ENCODE data around the gene SPATA32. TPM values are rescaled to one million over a fixed set of nuclear protein-coding genes. Genes with fewer than 3 reads are reported as not detected.

The SPATA32 gene
- total and polyA plus RNA-seq, 2 experiments from 2014 or later, result not detected

GRCh38 chr17:45240905-45241327 lies 21.0 kb downstream of the SPATA32 start:
- peak overlapping the region; percentile 99 for H3K4me2 ChIP-seq
- H3K4me3 ChIP-seq, result peak overlapping the region; percentile 90
- ATAC-seq, result peak; percentile 18
- H2AFZ ChIP-seq, result peak overlapping the region; percentile 89
- H3K27me3 ChIP-seq (ENCODE audit: insufficient read depth), result peaks cover 43% of the 10 kb centered on the region
- Mint-ChIP-seq H3K27ac (no peak overlapping the region), H3K4me3 (peak overlapping the region; percentile 76), H3K9me3 (no peaks in the 10 kb centered on the region; the same call in 2 of the 3 replicates), H3K27me3 (ENCODE audit: insufficient read depth, low read depth, poor library complexity) (peaks cover 44% of the 10 kb centered on the region), H3K4me1 (peaks cover 18% of the 10 kb centered on the region), H3K36me3 (ENCODE audit: low read depth) (no peaks in the 10 kb centered on the region; the same call in 2 of the 3 replicates)
- H4K20me1 ChIP-seq (replicated peaks; ENCODE audit: insufficient read depth), result no peaks in the 10 kb centered on the region
- peaks cover 15% of the 10 kb centered on the region for H3K4me1 ChIP-seq (ENCODE audit: insufficient read depth)
- H3K79me2 ChIP-seq (replicated peaks; ENCODE audit: insufficient read depth), result no peaks in the 10 kb centered on the region
- H3F3A ChIP-seq (replicated peaks; ENCODE audit: low read depth), result peaks cover 19% of the 10 kb centered on the region; the same call in 1 of the 2 replicates
- no peak overlapping the region for H3K27ac ChIP-seq (ENCODE audit: low read depth)
- TF ChIP-seq ZNF331 (CRISPR knock-in tag; IDR thresholded peaks at IDR 0.05; ENCODE audit: low read depth) (no peak), EZH2 (IDR thresholded peaks at IDR 0.05; ENCODE audit: low read depth, unreplicated experiment) (no peak), ETS1 (IDR thresholded peaks at IDR 0.05) (no peak)
- H3K36me3 ChIP-seq (ENCODE audit: insufficient read depth), result no peaks in the 10 kb centered on the region
- DNase-seq (ENCODE audit: low spot score), result peak; percentile 51
- no peaks in the 10 kb centered on the region for H3K9me2 ChIP-seq (ENCODE audit: insufficient read depth)

GRCh38 chr17:45238155-45238774 lies 23.6 kb downstream of the SPATA32 start:
- no peak overlapping the region for H3K4me3 ChIP-seq
- H3K27ac ChIP-seq (ENCODE audit: low read depth), result no peak overlapping the region
- H3K79me2 ChIP-seq (replicated peaks; ENCODE audit: insufficient read depth), result no peaks in the 10 kb centered on the region
- peaks cover 50% of the 10 kb centered on the region for H3K27me3 ChIP-seq (ENCODE audit: insufficient read depth)
- H2AFZ ChIP-seq, result no peak overlapping the region
- H3F3A ChIP-seq (replicated peaks; ENCODE audit: low read depth), result peaks cover 19% of the 10 kb centered on the region; the same call in 1 of the 2 replicates
- ATAC-seq (no peak), DNase-seq (ENCODE audit: low spot score) (no peak)
- no peak overlapping the region for H3K4me3 Mint-ChIP-seq
- H3K9me3 Mint-ChIP-seq, result no peaks in the 10 kb centered on the region; the same call in 2 of the 3 replicates
- H3K36me3 ChIP-seq (ENCODE audit: insufficient read depth), result no peaks in the 10 kb centered on the region
- no peak overlapping the region for H3K27ac Mint-ChIP-seq
- H3K4me1 Mint-ChIP-seq, result peaks cover 27% of the 10 kb centered on the region
- peaks cover 15% of the 10 kb centered on the region for H3K4me1 ChIP-seq (ENCODE audit: insufficient read depth)
- H4K20me1 ChIP-seq (replicated peaks; ENCODE audit: insufficient read depth), result no peaks in the 10 kb centered on the region; the same call in 1 of the 2 replicates
- H3K27me3 Mint-ChIP-seq (ENCODE audit: insufficient read depth, low read depth, poor library complexity), result peaks cover 47% of the 10 kb centered on the region
- no peak overlapping the region for H3K4me2 ChIP-seq
- H3K36me3 Mint-ChIP-seq (ENCODE audit: low read depth), result no peaks in the 10 kb centered on the region; the same call in 2 of the 3 replicates
- H3K9me2 ChIP-seq (ENCODE audit: insufficient read depth), result no peaks in the 10 kb centered on the region
- TF ChIP-seq JUNB (IDR thresholded peaks at IDR 0.05; ENCODE audit: unreplicated experiment) (no peak), ZNF114 (CRISPR knock-in tag; IDR thresholded peaks at IDR 0.05) (no peak), REST (IDR thresholded peaks at IDR 0.05; ENCODE audit: unreplicated experiment) (no peak), EZH2 (IDR thresholded peaks at IDR 0.05; ENCODE audit: low read depth, unreplicated experiment) (no peak), POLR2AphosphoS5 (IDR thresholded peaks at IDR 0.05; ENCODE audit: low read depth) (no peak), CREB1 (CRISPR knock-in tag; IDR thresholded peaks at IDR 0.05; ENCODE audit: low read depth) (no peak), ZNF331 (CRISPR knock-in tag; IDR thresholded peaks at IDR 0.05; ENCODE audit: low read depth) (no peak), ETS1 (IDR thresholded peaks at IDR 0.05) (no peak), NANOG (IDR thresholded peaks at IDR 0.05; ENCODE audit: borderline replicate concordance) (no peak), EZH2phosphoT487 (IDR thresholded peaks at IDR 0.05; ENCODE audit: unreplicated experiment) (no peak), CTCF (conservative IDR thresholded peaks at IDR 0.05; ENCODE audit: low read depth in 2 of 2) (no peak), STAT1 (IDR thresholded peaks at IDR 0.05; ENCODE audit: unreplicated experiment) (no peak)
